A673 (cell line): ENCODE data around the gene ABCG1. TPM values are rescaled to one million over a fixed set of nuclear protein-coding genes. Genes with fewer than 3 reads are reported as not detected.

ENCODE experiments used
- BruUV-seq: library from RNA; stranded (reverse); fragments of 400-500 nt; replicated peaks from 2 replicates; lab custom pipeline; 2021; lab: Mats Ljungman, UMichigan
- CTCF ChIA-PET: fragments of 300-600 bp; sonication (Branson Sonifier 250); formaldehyde crosslinking; loops from one replicate; lab custom pipeline; 2022; ENCODE audit warnings: antibody characterized with exemption; lab: Charles Lee
- POLR2A ChIA-PET: fragments of 300-600 bp; sonication (Branson Sonifier 250); formaldehyde crosslinking; loops from one replicate; lab custom pipeline; 2022; ENCODE audit warnings: antibody characterized with exemption; ENCODE audit not compliant: low non-redundant PET; lab: Charles Lee
- DNase-seq: peaks from one replicate; pipeline ENCODE4 v3.0.0-alpha.2; 2015; ENCODE audit warnings: low spot score
- H3K27ac ChIP-seq: fragments of 200-600 bp; sonication (generic); 2 replicates; pipeline ENCODE4 v1.5.1; 2016; ENCODE audit warnings: mixed run types, low read depth, mild to moderate bottlenecking, mixed read lengths, antibody characterized with exemption, low read length; ENCODE audit not compliant: poor library complexity, severe bottlenecking
- H3K27me3 ChIP-seq: fragments of 200-600 bp; sonication (generic); replicated peaks from 2 replicates; pipeline ENCODE4 v1.6.1; 2017; ENCODE audit warnings: mixed run types, low read depth, mild to moderate bottlenecking, mixed read lengths, antibody characterized with exemption, low read length; ENCODE audit not compliant: insufficient read depth, poor library complexity
- H3K36me3 ChIP-seq: fragments of 200-600 bp; sonication (generic); 2 replicates; pipeline ENCODE4 v1.6.1; 2016; ENCODE audit warnings: mixed run types, mild to moderate bottlenecking, mixed read lengths, antibody characterized with exemption, low read length; ENCODE audit not compliant: insufficient read depth, poor library complexity, severe bottlenecking
- H3K4me1 ChIP-seq: fragments of 200-600 bp; sonication (generic); 2 replicates; pipeline ENCODE4 v1.6.1; 2017; ENCODE audit warnings: mixed run types, mild to moderate bottlenecking, mixed read lengths, antibody characterized with exemption, low read length; ENCODE audit not compliant: insufficient read depth, poor library complexity, severe bottlenecking
- H3K4me3 ChIP-seq: fragments of 200-600 bp; sonication (generic); 2 replicates; pipeline ENCODE4 v1.5.1; 2016; ENCODE audit warnings: low read depth, mixed run types, mild to moderate bottlenecking, mixed read lengths, low read length; ENCODE audit not compliant: poor library complexity, severe bottlenecking
- H3K9me3 ChIP-seq: fragments of 200-600 bp; sonication (generic); 2 replicates; pipeline ENCODE4 v1.6.1; 2016; ENCODE audit warnings: mixed run types, low read depth, mild to moderate bottlenecking, mixed read lengths, antibody characterized with exemption, low read length; ENCODE audit not compliant: poor library complexity, severe bottlenecking
- EZH2 ChIP-seq: fragments of 200-600 bp; sonication (generic); IDR thresholded peaks from 2 replicates; pipeline ENCODE4 v1.6.1; 2017; ENCODE audit warnings: borderline replicate concordance, low read depth, mild to moderate bottlenecking, mixed read lengths, antibody characterized with exemption, low read length; ENCODE audit not compliant: poor library complexity, severe bottlenecking
- intact Hi-C: fragments of 100-400 bp; cut with micrococcal nuclease; formaldehyde crosslinking; loops from one replicate; pipeline ENCODE4 v1.10.0; 2022; ENCODE audit not compliant: unreplicated experiment
- total RNA-seq: library from RNA; stranded (reverse); gene quantifications from 2 replicates; pipeline ENCODE4 v1.2.3, GENCODE V29; 2021
- TF ChIP-seq, protein P1 (sequence below): fragments of 300-800, 200-600 bp; sonication (generic); conservative IDR thresholded peaks from 2 replicates; pipeline ENCODE4 v1.5.1; 2017; ENCODE audit warnings: low read depth, mild to moderate bottlenecking, antibody characterized with exemption, low read length, moderate library complexity, mixed read lengths

Gene ABCG1
- total RNA-seq, 1 experiment from 2014 or later: 3.4 TPM

GRCh38 chr21:42238185-42238934, 19.4 kb downstream of the ABCG1 start:
- Histone ChIP-seq H3K9me3 (no peaks in the 10 kb centered on the region), H3K4me3 (no peak overlapping the region), H3K27me3 (no peaks in the 10 kb centered on the region), H3K4me1 (peaks cover 27% of the 10 kb centered on the region), H3K36me3 (no peaks in the 10 kb centered on the region), H3K27ac (no peak overlapping the region)
- ChIA-PET POLR2A (no interaction called here), CTCF (no interaction called here)
- TF ChIP-seq, protein P1, sequence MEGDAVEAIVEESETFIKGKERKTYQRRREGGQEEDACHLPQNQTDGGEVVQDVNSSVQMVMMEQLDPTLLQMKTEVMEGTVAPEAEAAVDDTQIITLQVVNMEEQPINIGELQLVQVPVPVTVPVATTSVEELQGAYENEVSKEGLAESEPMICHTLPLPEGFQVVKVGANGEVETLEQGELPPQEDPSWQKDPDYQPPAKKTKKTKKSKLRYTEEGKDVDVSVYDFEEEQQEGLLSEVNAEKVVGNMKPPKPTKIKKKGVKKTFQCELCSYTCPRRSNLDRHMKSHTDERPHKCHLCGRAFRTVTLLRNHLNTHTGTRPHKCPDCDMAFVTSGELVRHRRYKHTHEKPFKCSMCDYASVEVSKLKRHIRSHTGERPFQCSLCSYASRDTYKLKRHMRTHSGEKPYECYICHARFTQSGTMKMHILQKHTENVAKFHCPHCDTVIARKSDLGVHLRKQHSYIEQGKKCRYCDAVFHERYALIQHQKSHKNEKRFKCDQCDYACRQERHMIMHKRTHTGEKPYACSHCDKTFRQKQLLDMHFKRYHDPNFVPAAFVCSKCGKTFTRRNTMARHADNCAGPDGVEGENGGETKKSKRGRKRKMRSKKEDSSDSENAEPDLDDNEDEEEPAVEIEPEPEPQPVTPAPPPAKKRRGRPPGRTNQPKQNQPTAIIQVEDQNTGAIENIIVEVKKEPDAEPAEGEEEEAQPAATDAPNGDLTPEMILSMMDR: no peak
- no peak for TF ChIP-seq EZH2
- DNase-seq: no peak
- intact Hi-C loops: no loop called here
- BruUV-seq: no TSS peak

DNA sequence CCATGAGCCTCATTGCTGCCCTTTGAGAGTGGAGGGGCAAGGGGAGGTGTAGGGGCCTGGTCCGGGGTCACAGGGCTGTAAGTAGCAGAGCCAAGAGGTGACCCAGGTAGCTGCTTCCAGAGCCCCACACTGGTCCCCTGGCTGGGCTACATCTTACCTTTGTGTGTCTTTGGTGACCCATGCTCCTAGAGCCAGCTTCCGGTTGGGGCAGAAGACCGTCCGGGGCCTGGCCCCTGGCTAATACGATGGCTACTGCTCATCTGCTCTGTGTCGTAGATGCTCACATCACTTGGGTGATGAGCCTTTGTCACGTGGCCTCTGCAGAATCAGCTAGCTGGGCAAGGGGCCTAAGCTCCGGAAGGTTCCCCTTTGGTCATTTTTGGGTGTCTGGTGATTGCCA, 20.6 kb downstream of the ABCG1 start:
- Histone ChIP-seq H3K9me3 (no peaks in the 10 kb centered on the region), H3K4me1 (peaks cover 15% of the 10 kb centered on the region), H3K27ac (no peak overlapping the region), H3K27me3 (no peaks in the 10 kb centered on the region), H3K36me3 (no peaks in the 10 kb centered on the region), H3K4me3 (no peak overlapping the region)
- POLR2A ChIA-PET: no interaction called here
- no peak for DNase-seq
- BruUV-seq: no TSS peak
- TF ChIP-seq, protein P1: no peak
- TF ChIP-seq EZH2: no peak
- intact Hi-C loops: no loop called here
- CTCF ChIA-PET: no interaction called here

DNA sequence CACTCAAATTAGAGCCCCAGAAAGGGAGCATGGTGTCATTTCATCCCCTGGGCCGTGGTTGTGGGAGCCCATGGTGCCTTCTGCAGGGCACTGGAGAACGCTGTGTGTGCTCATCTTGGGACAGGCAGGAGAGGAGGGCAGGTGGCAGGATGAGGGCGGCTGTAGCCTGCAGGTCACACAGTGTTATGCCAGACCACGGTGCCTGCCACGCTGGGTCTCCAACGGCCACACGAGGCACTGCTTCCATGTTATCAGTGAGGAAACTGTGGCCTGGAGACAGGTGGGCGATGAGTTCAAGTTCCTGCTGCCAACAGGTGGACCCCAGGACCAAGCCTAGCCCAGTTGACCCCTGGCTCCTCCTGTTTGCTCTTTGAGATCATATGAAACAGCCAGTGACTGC, 21.0 kb downstream of the ABCG1 start:
- H3K9me3 ChIP-seq: no peaks in the 10 kb centered on the region
- H3K4me1 ChIP-seq: peaks cover 10% of the 10 kb centered on the region
- no peak for TF ChIP-seq EZH2
- TF ChIP-seq, protein P1: no peak
- ChIA-PET POLR2A (no interaction called here), CTCF (no interaction called here)
- H3K27me3 ChIP-seq: no peaks in the 10 kb centered on the region
- intact Hi-C loops: no loop called here
- no peaks in the 10 kb centered on the region for H3K36me3 ChIP-seq
- H3K4me3 ChIP-seq: no peak overlapping the region
- no TSS peak for BruUV-seq
- no peak for DNase-seq
- H3K27ac ChIP-seq: no peak overlapping the region
